Rectal smooth muscle tissue (tissue), 1 donor: ENCODE measurements around the gene PRR12.

Experiments used
- H3K27ac ChIP-seq: one replicate; pipeline ENCODE4 v1.7.0; 2013; ENCODE audit warnings: low read depth, low read length, inconsistent platforms
- H3K27me3 ChIP-seq: one replicate; pipeline ENCODE4 v1.7.0; 2013; ENCODE audit warnings: low read length; ENCODE audit not compliant: control insufficient read depth, insufficient read depth
- H3K36me3 ChIP-seq: one replicate; pipeline ENCODE4 v1.7.0; 2013; ENCODE audit warnings: low read length; ENCODE audit not compliant: control insufficient read depth, insufficient read depth
- H3K4me1 ChIP-seq: one replicate; pipeline ENCODE4 v1.7.0; 2013; ENCODE audit warnings: low read length; ENCODE audit not compliant: control insufficient read depth, insufficient read depth
- H3K4me3 ChIP-seq: one replicate; pipeline ENCODE4 v1.7.0; 2013; ENCODE audit warnings: low read length
- H3K9ac ChIP-seq: one replicate; pipeline ENCODE4 v1.7.0; 2013; ENCODE audit warnings: low read length

Gene PRR12

DNA sequence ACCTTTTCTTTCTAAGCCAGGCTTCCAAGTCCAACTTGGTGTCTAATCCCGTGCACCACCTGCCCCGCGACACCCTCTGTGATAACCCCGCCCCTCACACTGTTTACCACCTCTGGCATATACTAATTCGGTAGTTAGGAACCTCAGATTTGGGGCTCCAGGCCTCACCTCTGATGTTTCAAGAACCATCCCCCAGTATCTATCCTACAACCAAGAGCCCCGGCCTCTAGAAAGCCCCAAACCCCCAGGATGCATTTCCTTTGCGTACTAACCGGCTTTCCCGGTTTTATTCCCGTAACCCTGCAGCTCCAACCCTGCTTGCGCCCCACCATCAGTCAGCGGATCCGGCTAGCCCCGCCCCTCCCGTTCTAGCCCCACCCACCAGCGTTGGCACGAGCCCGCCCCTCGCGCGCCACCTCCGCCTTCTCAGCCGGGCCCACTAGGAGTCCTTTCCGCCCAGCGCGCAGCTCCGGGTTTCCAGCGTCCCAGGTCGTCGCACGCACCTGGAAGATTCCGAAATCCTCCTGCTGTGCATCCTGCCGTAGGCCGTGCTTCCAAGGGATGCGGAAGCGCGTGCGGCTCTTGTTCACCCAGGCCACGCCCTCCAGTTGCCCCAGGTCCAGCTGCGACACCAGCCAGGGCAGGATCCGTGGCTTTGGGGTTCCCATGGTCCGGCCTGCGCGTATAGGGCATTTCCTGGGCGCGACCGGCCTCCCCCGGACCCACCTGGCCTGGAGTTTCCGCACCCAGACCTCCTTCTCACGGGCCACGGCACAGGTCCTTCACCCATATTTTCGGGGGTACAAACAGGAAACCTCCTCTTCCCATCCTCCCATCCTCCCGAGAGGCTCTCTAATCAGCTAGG, 73.4 kb downstream of the PRR12 start:
- peak overlapping the region; percentile 82 for H3K4me3 ChIP-seq
- peaks cover 13% of the 10 kb centered on the region for H3K36me3 ChIP-seq
- H3K4me1 ChIP-seq: peaks cover 5% of the 10 kb centered on the region
- peak overlapping the region; percentile 73 for H3K9ac ChIP-seq
- no peaks in the 10 kb centered on the region for H3K27me3 ChIP-seq
- peak overlapping the region; percentile 82 for H3K27ac ChIP-seq

- peak overlapping the region; percentile 73 for H3K9ac ChIP-seq
- peaks cover 5% of the 10 kb centered on the region for H3K4me1 ChIP-seq
- H3K36me3 ChIP-seq: peaks cover 13% of the 10 kb centered on the region
- no peaks in the 10 kb centered on the region for H3K27me3 ChIP-seq
- H3K4me3 ChIP-seq: peak overlapping the region; percentile 82
- peak overlapping the region; percentile 82 for H3K27ac ChIP-seq
These were observed 74.0 kb downstream of the PRR12 start for GRCh38 chr19:49665036-49665350.

- Histone ChIP-seq H3K27me3 (no peaks in the 10 kb centered on the region), H3K36me3 (peaks cover 12% of the 10 kb centered on the region), H3K4me3 (peak within 1 kb of the TSS; percentile 82), H3K4me1 (peaks cover 5% of the 10 kb centered on the region), H3K27ac (peak within 1 kb of the TSS; percentile 82), H3K9ac (peak within 1 kb of the TSS; percentile 73)
These were observed 74.6 kb downstream of the PRR12 start, which contains the start of the genes BCL2L12 and IRF3 for GRCh38 chr19:49665351-49666119. TSS of gene BCL2L12 (plus strand) at chr19:49665933. CDS start at chr19:49666693, 760 bp downstream. TSS of gene IRF3 (minus strand) at chr19:49665857. CDS start at chr19:49664838, 1,019 bp downstream.

DNA sequence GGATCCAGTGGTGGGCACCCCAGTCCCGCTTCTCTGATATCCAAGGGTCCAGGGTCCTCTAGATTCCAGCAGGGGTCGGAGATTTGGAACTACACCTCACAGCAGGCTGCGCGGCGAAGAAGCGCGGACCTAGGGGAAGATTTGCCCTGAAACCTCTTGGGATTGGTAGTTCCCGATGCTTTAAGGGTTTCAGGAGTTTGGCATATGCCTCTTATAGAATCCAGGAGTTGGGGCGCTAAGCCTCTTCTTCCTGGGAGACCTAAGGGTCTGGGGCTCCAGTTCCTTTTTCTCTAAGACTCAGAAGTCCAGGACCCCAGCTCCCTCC, 75.1 kb downstream of the PRR12 start:
- Histone ChIP-seq H3K4me1 (peaks cover 5% of the 10 kb centered on the region), H3K36me3 (peaks cover 10% of the 10 kb centered on the region), H3K27me3 (no peaks in the 10 kb centered on the region), H3K4me3 (peak overlapping the region; percentile 72), H3K9ac (peak overlapping the region; percentile 53), H3K27ac (peak overlapping the region; percentile 82)

- Histone ChIP-seq H3K27ac (no peak overlapping the region), H3K9ac (no peak overlapping the region), H3K4me1 (peaks cover 5% of the 10 kb centered on the region), H3K4me3 (no peak overlapping the region), H3K27me3 (no peaks in the 10 kb centered on the region), H3K36me3 (peaks cover 3% of the 10 kb centered on the region)
These were observed 76.5 kb downstream of the PRR12 start for GRCh38 chr19:49667473-49667872.

- Histone ChIP-seq H3K27ac (no peak overlapping the region), H3K36me3 (no peaks in the 10 kb centered on the region), H3K4me1 (peaks cover 5% of the 10 kb centered on the region), H3K9ac (no peak overlapping the region), H3K4me3 (no peak overlapping the region), H3K27me3 (no peaks in the 10 kb centered on the region)
These were observed 78.5 kb downstream of the PRR12 start for GRCh38 chr19:49669516-49669915.

DNA sequence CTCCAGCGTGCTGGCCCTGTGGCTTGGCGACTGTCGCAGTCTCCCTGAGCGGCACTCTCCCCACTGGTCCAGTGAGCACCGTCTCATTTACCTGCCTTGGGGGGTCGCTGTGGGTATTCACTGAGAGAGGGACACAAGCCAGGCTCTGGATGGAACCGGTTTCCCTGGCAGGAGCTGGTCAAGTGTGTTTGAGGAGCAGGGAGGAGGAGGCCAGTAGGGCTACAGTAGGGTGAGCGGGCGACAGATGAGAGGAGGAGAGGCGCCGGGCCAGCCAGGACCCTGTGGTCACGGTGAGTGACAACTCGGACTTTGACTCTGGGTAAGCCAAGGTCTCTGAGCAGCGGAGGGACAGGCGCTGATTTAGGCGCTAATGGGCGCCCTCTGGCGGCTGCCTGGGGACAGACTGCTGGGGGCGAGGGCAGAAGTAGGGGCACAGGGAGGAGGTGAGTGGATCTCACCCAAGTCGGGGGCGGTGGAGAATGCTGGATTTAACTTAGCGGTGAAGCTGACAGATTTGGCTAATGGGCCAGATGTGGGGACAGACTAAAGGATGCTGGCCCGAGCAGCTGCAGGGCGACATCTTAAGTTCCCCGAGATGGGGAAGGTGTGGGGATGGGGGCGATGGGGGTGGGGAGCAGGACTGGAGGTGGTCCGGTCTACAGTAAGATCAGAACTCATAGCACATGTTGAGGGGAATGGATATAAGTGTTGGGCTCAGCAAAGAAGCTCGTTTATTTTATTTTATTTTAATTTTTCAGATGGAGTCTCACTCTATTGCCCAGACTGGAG, 81.3 kb downstream of the PRR12 start:
- H3K36me3 ChIP-seq: no peaks in the 10 kb centered on the region
- H3K4me3 ChIP-seq: peak overlapping the region; percentile 38
- H3K27me3 ChIP-seq: no peaks in the 10 kb centered on the region
- no peaks in the 10 kb centered on the region for H3K4me1 ChIP-seq
- H3K27ac ChIP-seq: no peak overlapping the region
- no peak overlapping the region for H3K9ac ChIP-seq
